Measurements from ENCODE around the gene HOXC11. TPM values are rescaled to one million over a fixed set of nuclear protein-coding genes. Genes with fewer than 3 reads are reported as not detected.

Gene HOXC11
- total and polyA plus RNA-seq, 2 donors (not counting 1 experiment from before 2014, with no cell fraction given): not detected

DNA sequence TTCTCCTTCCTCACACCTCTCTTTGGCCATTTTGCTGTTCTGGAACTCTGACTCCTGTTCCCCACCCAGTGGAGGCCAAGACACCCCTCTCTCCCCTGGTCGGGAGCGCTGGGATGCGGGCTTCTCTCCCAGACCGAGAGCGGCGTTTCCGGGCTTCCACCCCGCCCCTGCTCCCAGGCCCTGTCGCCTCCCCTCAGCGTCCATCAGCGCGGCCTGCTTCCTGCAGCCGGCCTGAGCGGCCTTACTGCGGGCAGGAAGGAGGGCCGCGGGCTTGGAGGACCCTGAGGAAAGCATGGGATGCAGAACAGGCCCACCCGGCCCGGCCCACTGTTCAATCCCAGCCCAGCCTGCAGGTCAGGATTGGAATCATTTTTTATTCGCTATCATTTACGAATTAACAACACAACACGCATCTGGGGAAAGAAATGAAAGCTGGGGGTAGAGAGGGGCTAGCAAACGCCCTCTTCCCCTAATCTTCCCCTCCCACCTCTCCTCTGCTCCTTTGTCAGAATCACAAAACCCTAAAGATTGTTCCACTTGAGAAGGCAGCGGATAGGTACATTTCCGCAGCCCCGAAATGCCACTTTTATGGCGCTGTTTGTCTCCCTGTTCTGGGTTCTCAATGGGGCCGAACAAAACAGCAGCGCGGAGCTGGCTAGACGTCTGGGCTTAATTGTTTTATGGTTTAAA lies 32.1 kb downstream of the HOXC11 start:
- Histone ChIP-seq H3K36me3 (replicated peaks in 1 of 2; ENCODE audit: control extremely low read depth in 1 of 2, control insufficient read depth in 1 of 2, extremely low read depth in 1 of 2, insufficient read depth in 2 of 2, low read length in 1 of 2) (no peaks in the 10 kb centered on the region), H3K4me3 (ENCODE audit: control extremely low read depth in 1 of 5, extremely low read depth in 1 of 5, insufficient read depth in 1 of 5, low read depth in 2 of 5, low read length in 4 of 5) (no peak overlapping the region), H4K20me1 (ENCODE audit: control insufficient read depth, insufficient read depth, low read length, poor library complexity, severe bottlenecking) (no peaks in the 10 kb centered on the region), H3K27ac (ENCODE audit: low read length in 2 of 2) (no peak overlapping the region), H3K9me3 (ENCODE audit: control extremely low read depth in 1 of 3, control insufficient read depth in 2 of 3, insufficient read depth in 1 of 3, low read length in 2 of 3) (peaks cover 0 to 53% (median 0%) of the 10 kb centered on the region in 3 donors), H3K27me3 (replicated peaks in 1 of 4; ENCODE audit: control extremely low read depth in 1 of 4, control insufficient read depth in 3 of 4, insufficient read depth in 4 of 4, low read length in 3 of 4) (peaks cover 0 to 96% (median 81%) of the 10 kb centered on the region in 4 experiments), H3K79me2 (ENCODE audit: control insufficient read depth, insufficient read depth, low read length) (no peaks in the 10 kb centered on the region), H3K9ac (ENCODE audit: low read length) (no peak overlapping the region), H2AFZ (ENCODE audit: insufficient read depth, low read depth, low read length, poor library complexity, severe bottlenecking) (no peak overlapping the region), H3K4me1 (ENCODE audit: control insufficient read depth in 2 of 2, insufficient read depth in 2 of 2, low read length in 2 of 2) (peaks cover 28 to 59% of the 10 kb centered on the region in 2 donors), H3K4me2 (replicated peaks; ENCODE audit: low read depth, low read length, poor library complexity, severe bottlenecking) (no peak overlapping the region)
- ATAC-seq (ENCODE audit: low read depth) (no peak), DNase-seq (peak; percentile 36)
- H3K27ac Mint-ChIP-seq: no peak overlapping the region
- intact Hi-C loops (cut with micrococcal nuclease): loop anchor here (5.0 to 10.0 kb wide), 3 partner anchors 47 to 360 kb away; partner anchors contain the start of genes CBX5, GPR84, HNRNPA1 and HOXC4
- ChIA-PET POLR2A (interaction anchor here (0.6 kb wide), 1 partner anchor 49 kb away, joined by 6 read pairs; no protein-coding TSS in a partner anchor), CTCF (interaction anchor here (0.6 to 6.7 kb wide), 16 partner anchors 9 to 210 kb away, joined by 3 to 159 read pairs (median 8); partner anchors contain the start of genes HOXC5 and SMUG1)
- H3K9me3 Mint-ChIP-seq (ENCODE audit: insufficient read depth): no peaks in the 10 kb centered on the region
- TF ChIP-seq CTCF (IDR thresholded peaks at IDR 0.05): no peak
- no peak overlapping the region for H3K4me3 Mint-ChIP-seq
- peaks cover 25% of the 10 kb centered on the region for H3K4me1 Mint-ChIP-seq
- H3K27me3 Mint-ChIP-seq: peaks cover 72% of the 10 kb centered on the region
- WGBS (ENCODE audit: insufficient coverage): 8% methylated on average over 27 of the region's 31 CpGs

DNA sequence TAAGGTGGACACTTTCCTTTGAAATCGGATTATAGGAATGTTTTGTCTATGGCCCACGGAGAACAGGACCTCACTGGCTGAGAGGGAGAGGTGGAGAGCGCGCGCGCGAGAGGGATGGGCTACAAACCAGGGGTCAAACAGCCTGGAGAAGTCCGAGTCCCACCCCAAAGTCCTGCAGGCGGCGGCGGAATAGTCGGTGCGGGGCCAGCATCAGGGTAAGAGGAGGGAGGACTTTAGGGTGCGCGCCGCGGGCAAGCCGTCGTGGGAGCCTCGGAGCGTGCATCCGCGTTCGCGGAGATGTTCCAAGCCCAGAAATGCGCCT lies 32.6 kb downstream of the HOXC11 start:
- POLR2A ChIA-PET: no interaction called here
- Histone ChIP-seq H2AFZ (ENCODE audit: insufficient read depth, low read depth, low read length, poor library complexity, severe bottlenecking) (no peak overlapping the region), H3K9me3 (ENCODE audit: control extremely low read depth in 1 of 3, control insufficient read depth in 2 of 3, insufficient read depth in 1 of 3, low read length in 2 of 3) (peaks cover 0 to 53% (median 0%) of the 10 kb centered on the region in 3 donors), H3K36me3 (replicated peaks in 1 of 2; ENCODE audit: control extremely low read depth in 1 of 2, control insufficient read depth in 1 of 2, extremely low read depth in 1 of 2, insufficient read depth in 2 of 2, low read length in 1 of 2) (no peaks in the 10 kb centered on the region), H3K4me1 (ENCODE audit: control insufficient read depth in 2 of 2, insufficient read depth in 2 of 2, low read length in 2 of 2) (peaks cover 25 to 54% of the 10 kb centered on the region in 2 donors), H3K27me3 (replicated peaks in 1 of 4; ENCODE audit: control extremely low read depth in 1 of 4, control insufficient read depth in 3 of 4, insufficient read depth in 4 of 4, low read length in 3 of 4) (peaks cover 0 to 96% (median 82%) of the 10 kb centered on the region in 4 experiments), H3K9ac (ENCODE audit: low read length) (no peak overlapping the region), H3K4me2 (replicated peaks; ENCODE audit: low read depth, low read length, poor library complexity, severe bottlenecking) (peak overlapping the region; percentile 92), H3K27ac (ENCODE audit: low read length in 2 of 2) (no peak overlapping the region), H3K79me2 (ENCODE audit: control insufficient read depth, insufficient read depth, low read length) (no peaks in the 10 kb centered on the region), H3K4me3 (ENCODE audit: control extremely low read depth in 1 of 5, extremely low read depth in 1 of 5, insufficient read depth in 1 of 5, low read depth in 2 of 5, low read length in 4 of 5) (peak overlapping the region in 1 of 5 experiments; percentile 65), H4K20me1 (ENCODE audit: control insufficient read depth, insufficient read depth, low read length, poor library complexity, severe bottlenecking) (no peaks in the 10 kb centered on the region)
- Mint-ChIP-seq H3K27ac (no peak overlapping the region), H3K4me3 (no peak overlapping the region), H3K27me3 (peaks cover 74% of the 10 kb centered on the region), H3K4me1 (peaks cover 26% of the 10 kb centered on the region), H3K9me3 (ENCODE audit: insufficient read depth) (no peaks in the 10 kb centered on the region)
- 8% methylated on average over 25 of the region's 26 CpGs for WGBS (ENCODE audit: insufficient coverage)
- DNase-seq: no peak
- ATAC-seq (ENCODE audit: low read depth): no peak
- CTCF ChIA-PET: interaction anchor here (0.6 to 6.7 kb wide), 26 partner anchors 8 to 395 kb away, joined by 3 to 159 read pairs (median 4); partner anchors contain the start of genes HOXC10, HOXC4, HOXC5 and SMUG1
- TF ChIP-seq CTCF (IDR thresholded peaks at IDR 0.05): no peak
- no peak for TF ChIP-seq EZH2 (IDR thresholded peaks at IDR 0.05; ENCODE audit: borderline replicate concordance, insufficient read depth, low read depth, low read length, poor library complexity, severe bottlenecking)
- intact Hi-C loops (cut with micrococcal nuclease): loop anchor here (5.0 to 10.0 kb wide), 3 partner anchors 47 to 359 kb away; partner anchors contain the start of genes CBX5, GPR84, HNRNPA1 and HOXC4
